Caco-2 (cell line): ENCODE data around the gene SOX2. TPM values are rescaled to one million over a fixed set of nuclear protein-coding genes. Genes with fewer than 3 reads are reported as not detected.

ENCODE experiments used
- BruUV-seq: library from RNA; stranded (reverse); fragments of 400-500 nt; replicated peaks from 2 replicates; lab custom pipeline; 2021; lab: Mats Ljungman, UMichigan
- CTCF ChIA-PET: fragments of 300-600 bp; sonication (Branson Sonifier 250); formaldehyde crosslinking; loops from one replicate; lab custom pipeline; 2022; ENCODE audit warnings: antibody characterized with exemption; lab: Charles Lee
- POLR2A ChIA-PET: fragments of 300-600 bp; sonication (Branson Sonifier 250); formaldehyde crosslinking; loops from one replicate; lab custom pipeline; 2022; ENCODE audit warnings: antibody characterized with exemption; lab: Charles Lee
- DNase-seq, 2 experiments: peaks; one replicate each; pipeline versions ENCODE4 v3.0.0 to v3.0.0-alpha.2; 2020 to 2022
- H3K27me3 ChIP-seq: replicated peaks from 2 replicates; pipeline ENCODE4 v1.6.0; 2011; ENCODE audit warnings: low read length; ENCODE audit not compliant: control insufficient read depth, insufficient read depth
- H3K36me3 ChIP-seq: 2 replicates; pipeline ENCODE4 v1.5.1; 2011; ENCODE audit warnings: low read length; ENCODE audit not compliant: control insufficient read depth, insufficient read depth
- H3K4me1 ChIP-seq: fragments of 250-450 bp; sonication (Bioruptor Pico); 2 replicates; pipeline ENCODE4 v1.5.1; 2020; ENCODE audit warnings: mild to moderate bottlenecking
- H3K4me3 ChIP-seq: 2 replicates; pipeline ENCODE4 v1.5.1; 2011; ENCODE audit warnings: low read depth, mild to moderate bottlenecking, control low read depth, low read length
- H3K9me3 ChIP-seq: fragments of 250-450 bp; sonication (Bioruptor Pico); 2 replicates; pipeline ENCODE4 v1.5.1; 2020; ENCODE audit warnings: mild to moderate bottlenecking, moderate library complexity
- H3K27ac Mint-ChIP-seq: one replicate; pipeline ENCODE4 v1.8.0; 2022; ENCODE audit warnings: mixed read lengths; ENCODE audit not compliant: unreplicated experiment
- H3K27me3 Mint-ChIP-seq: one replicate; pipeline ENCODE4 v1.8.0; 2022; ENCODE audit warnings: mixed read lengths; ENCODE audit not compliant: insufficient read depth, unreplicated experiment
- H3K36me3 Mint-ChIP-seq: one replicate; pipeline ENCODE4 v1.8.0; 2022; ENCODE audit warnings: mild to moderate bottlenecking, mixed read lengths; ENCODE audit not compliant: insufficient read depth, unreplicated experiment
- H3K4me1 Mint-ChIP-seq: one replicate; pipeline ENCODE4 v1.8.0; 2022; ENCODE audit warnings: low read depth, mixed read lengths; ENCODE audit not compliant: unreplicated experiment
- H3K4me3 Mint-ChIP-seq: one replicate; pipeline ENCODE4 v1.8.0; 2022; ENCODE audit warnings: mild to moderate bottlenecking, moderate library complexity, mixed read lengths; ENCODE audit not compliant: unreplicated experiment
- H3K9me3 Mint-ChIP-seq: one replicate; pipeline ENCODE4 v1.8.0; 2022; ENCODE audit warnings: mixed read lengths; ENCODE audit not compliant: unreplicated experiment
- intact Hi-C: fragments of 100-400 bp; cut with micrococcal nuclease; formaldehyde crosslinking; loops from one replicate; pipeline ENCODE4 v1.10.0; 2022; ENCODE audit not compliant: unreplicated experiment
- total RNA-seq: library from RNA; stranded (reverse); gene quantifications from 2 replicates; pipeline ENCODE4 v1.2.3, GENCODE V29; 2022
- TF ChIP-seq, protein P1 (sequence below), 2 experiments: fragments of 200-600 bp in 1 of 2; IDR thresholded peaks; 1 replicate in 1 of 2; 2 replicates in 1 of 2; pipeline versions ENCODE4 v1.5.1 to v1.8.0; 2011 to 2022; ENCODE audit warnings: antibody characterized with exemption in 1 of 2, control low read depth in 1 of 2, inconsistent platforms in 1 of 2, low read depth in 1 of 2, low read length in 1 of 2, mild to moderate bottlenecking in 1 of 2, moderate library complexity in 1 of 2; ENCODE audit not compliant: insufficient read depth in 1 of 2, severe bottlenecking in 1 of 2, unreplicated experiment in 1 of 2

The SOX2 gene
- total RNA-seq, 1 experiment from 2014 or later: 34.1 TPM

DNA sequence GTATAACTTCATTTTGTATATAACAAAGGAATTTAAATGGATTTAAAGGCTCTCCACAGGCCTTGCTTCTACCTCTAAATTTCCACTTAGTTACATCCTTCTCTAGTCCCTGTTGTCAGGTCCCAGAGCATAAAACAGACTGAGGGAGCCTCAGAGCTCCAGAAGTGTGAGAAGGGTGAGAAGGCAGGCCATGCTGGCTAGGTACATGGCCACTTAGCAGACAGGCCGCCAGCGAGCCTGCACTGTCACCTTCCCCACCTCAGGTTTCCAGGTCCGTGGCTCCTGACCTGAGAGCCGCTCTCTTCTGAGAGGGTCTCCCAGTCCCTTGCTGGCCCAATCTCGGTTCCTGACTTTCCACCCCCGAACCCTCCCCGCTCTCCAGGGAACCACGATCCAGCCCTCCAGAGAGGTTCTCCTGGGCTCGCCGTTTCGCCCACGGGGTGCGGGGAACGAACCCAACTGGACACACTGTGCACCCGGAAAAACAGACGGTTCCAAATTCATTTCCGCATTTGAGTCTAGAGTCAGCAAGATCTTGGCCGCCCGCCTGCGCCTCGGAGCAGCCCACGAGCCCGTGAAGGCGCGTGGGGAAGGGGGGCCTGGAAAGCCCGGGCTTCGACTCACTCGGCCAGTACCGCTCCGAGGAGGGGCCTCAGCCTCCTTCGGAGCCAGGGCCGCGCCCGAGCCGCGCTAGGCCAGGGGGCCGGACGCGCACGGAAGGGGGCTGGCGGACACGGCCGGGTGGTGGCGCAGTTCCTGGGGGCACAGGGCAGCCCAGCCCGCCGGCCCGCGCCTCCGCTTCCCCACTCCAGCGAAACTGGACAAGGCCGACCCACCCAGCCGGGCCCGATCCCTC, 16.7 kb upstream of the SOX2 start:
- no peaks in the 10 kb centered on the region for H3K36me3 ChIP-seq
- no peak overlapping the region for H3K4me3 ChIP-seq
- Mint-ChIP-seq H3K4me3 (no peak overlapping the region), H3K27me3 (peaks cover 22% of the 10 kb centered on the region), H3K27ac (no peak overlapping the region), H3K36me3 (no peaks in the 10 kb centered on the region), H3K4me1 (no peaks in the 10 kb centered on the region), H3K9me3 (no peaks in the 10 kb centered on the region)
- no peaks in the 10 kb centered on the region for H3K9me3 ChIP-seq
- POLR2A ChIA-PET: no interaction called here
- TF ChIP-seq, protein P1, sequence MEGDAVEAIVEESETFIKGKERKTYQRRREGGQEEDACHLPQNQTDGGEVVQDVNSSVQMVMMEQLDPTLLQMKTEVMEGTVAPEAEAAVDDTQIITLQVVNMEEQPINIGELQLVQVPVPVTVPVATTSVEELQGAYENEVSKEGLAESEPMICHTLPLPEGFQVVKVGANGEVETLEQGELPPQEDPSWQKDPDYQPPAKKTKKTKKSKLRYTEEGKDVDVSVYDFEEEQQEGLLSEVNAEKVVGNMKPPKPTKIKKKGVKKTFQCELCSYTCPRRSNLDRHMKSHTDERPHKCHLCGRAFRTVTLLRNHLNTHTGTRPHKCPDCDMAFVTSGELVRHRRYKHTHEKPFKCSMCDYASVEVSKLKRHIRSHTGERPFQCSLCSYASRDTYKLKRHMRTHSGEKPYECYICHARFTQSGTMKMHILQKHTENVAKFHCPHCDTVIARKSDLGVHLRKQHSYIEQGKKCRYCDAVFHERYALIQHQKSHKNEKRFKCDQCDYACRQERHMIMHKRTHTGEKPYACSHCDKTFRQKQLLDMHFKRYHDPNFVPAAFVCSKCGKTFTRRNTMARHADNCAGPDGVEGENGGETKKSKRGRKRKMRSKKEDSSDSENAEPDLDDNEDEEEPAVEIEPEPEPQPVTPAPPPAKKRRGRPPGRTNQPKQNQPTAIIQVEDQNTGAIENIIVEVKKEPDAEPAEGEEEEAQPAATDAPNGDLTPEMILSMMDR (IDR thresholded peaks at IDR 0.05; ENCODE audit: insufficient read depth in 1 of 2, low read depth in 1 of 2, low read length in 1 of 2, severe bottlenecking in 1 of 2, unreplicated experiment in 1 of 2): no peak
- intact Hi-C loops: no loop called here
- H3K27me3 ChIP-seq: no peaks in the 10 kb centered on the region
- no peak for DNase-seq
- H3K4me1 ChIP-seq: no peaks in the 10 kb centered on the region
- no TSS peak for BruUV-seq
- CTCF ChIA-PET: no interaction called here

DNA sequence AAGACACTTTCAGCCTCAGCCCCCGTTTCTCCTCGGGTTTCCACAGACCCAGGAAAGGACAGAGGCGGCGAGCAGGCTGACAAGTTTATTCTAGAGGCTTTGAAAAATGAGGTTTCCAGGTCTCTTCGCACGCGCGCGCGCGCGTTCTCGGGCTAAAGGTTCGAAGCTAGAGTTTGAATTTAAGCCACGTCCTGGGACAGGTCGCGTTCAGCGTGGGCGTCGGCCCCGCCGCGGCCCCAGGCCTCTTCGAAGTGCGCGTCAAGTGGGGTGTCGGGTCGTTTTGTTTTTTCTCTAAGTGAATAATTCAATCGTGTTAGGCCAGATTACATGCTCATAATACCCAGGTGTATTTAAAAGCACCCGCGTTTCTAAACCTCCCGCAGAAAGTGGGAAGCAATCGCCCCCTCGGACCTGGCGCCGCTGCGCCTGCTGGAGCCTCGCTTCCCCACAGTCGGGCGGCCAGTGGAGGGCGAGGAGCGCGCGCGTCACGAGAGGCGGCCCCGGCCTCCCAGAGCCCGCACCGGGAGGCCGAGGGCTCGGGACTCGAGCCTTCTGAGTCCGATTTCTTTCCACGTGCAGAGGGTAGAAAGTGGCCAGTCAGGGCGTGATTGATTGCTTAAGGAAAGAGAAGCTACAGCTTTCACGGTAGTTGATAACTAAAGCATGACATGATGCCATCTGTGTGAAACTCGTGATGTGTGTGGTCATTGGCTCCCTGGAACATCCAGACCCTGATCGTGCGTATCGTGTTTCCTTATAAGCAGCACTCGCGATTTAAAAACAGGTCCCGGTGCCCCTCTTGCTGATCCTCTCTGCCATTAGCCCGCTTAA, 15.8 kb upstream of the SOX2 start:
- BruUV-seq: no TSS peak
- H3K9me3 ChIP-seq: no peaks in the 10 kb centered on the region
- Mint-ChIP-seq H3K4me1 (peaks cover 8% of the 10 kb centered on the region), H3K9me3 (no peaks in the 10 kb centered on the region), H3K4me3 (peak overlapping the region; percentile 3), H3K27ac (no peak overlapping the region), H3K36me3 (no peaks in the 10 kb centered on the region), H3K27me3 (peaks cover 21% of the 10 kb centered on the region)
- CTCF ChIA-PET: no interaction called here
- intact Hi-C loops: no loop called here
- no peaks in the 10 kb centered on the region for H3K4me1 ChIP-seq
- POLR2A ChIA-PET: no interaction called here
- H3K36me3 ChIP-seq: no peaks in the 10 kb centered on the region
- H3K4me3 ChIP-seq: no peak overlapping the region
- TF ChIP-seq, protein P1 (IDR thresholded peaks at IDR 0.05; ENCODE audit: insufficient read depth in 1 of 2, low read depth in 1 of 2, low read length in 1 of 2, severe bottlenecking in 1 of 2, unreplicated experiment in 1 of 2): no peak
- no peak for DNase-seq
- no peaks in the 10 kb centered on the region for H3K27me3 ChIP-seq

DNA sequence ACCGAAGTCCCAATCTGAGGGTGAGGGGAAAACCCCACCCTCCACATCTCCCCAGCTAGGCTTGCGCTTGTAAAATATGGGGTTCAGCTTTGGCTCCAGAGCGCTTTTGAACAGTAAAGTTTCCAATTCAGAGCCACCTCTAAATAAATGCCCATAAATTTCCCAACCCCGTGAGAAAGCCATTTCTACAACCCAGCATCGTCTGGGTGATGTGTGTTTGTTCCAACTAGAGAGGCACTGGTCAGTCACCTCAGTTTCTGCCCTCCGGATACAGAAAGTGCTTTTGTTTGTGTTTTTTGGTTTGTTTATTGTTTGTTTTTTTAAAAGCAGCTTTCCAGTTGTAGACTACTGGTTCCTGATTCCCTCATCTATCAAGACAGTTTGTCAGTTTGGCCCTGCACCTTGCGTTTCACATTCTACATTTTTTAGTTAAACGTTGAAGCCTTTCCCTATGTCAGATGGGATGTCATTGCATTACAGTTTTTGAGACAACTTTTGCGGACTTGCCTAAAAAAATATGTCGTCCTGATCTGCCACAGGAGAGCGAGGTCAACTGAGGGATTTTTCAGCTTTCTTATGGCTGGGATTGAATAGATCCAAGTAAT, 15.0 kb upstream of the SOX2 start:
- H3K36me3 ChIP-seq: no peaks in the 10 kb centered on the region
- H3K9me3 Mint-ChIP-seq: no peaks in the 10 kb centered on the region
- no peak overlapping the region for H3K27ac Mint-ChIP-seq
- H3K27me3 Mint-ChIP-seq: peaks cover 21% of the 10 kb centered on the region
- H3K4me3 Mint-ChIP-seq: peak overlapping the region; percentile 3
- no peaks in the 10 kb centered on the region for H3K4me1 ChIP-seq
- no peak overlapping the region for H3K4me3 ChIP-seq
- no TSS peak for BruUV-seq
- H3K4me1 Mint-ChIP-seq: peaks cover 10% of the 10 kb centered on the region
- no peak for DNase-seq
- H3K9me3 ChIP-seq: no peaks in the 10 kb centered on the region
- no peaks in the 10 kb centered on the region for H3K36me3 Mint-ChIP-seq
- H3K27me3 ChIP-seq: no peaks in the 10 kb centered on the region
- intact Hi-C loops: no loop called here
- ChIA-PET POLR2A (no interaction called here), CTCF (no interaction called here)
- TF ChIP-seq, protein P1 (IDR thresholded peaks at IDR 0.05; ENCODE audit: insufficient read depth in 1 of 2, low read depth in 1 of 2, low read length in 1 of 2, severe bottlenecking in 1 of 2, unreplicated experiment in 1 of 2): no peak
